HG02840 (cell line): Measurements from ENCODE around the gene PEG3.

ENCODE experiments used
- ATAC-seq: cut with Tn5 transposase; IDR thresholded peaks from one replicate; pipeline ENCODE4 v1.9.1; 2021; ENCODE audit warnings: mild to moderate bottlenecking, moderate library complexity, moderate number of reproducible peaks; ENCODE audit not compliant: unreplicated experiment, low FRiP score

Gene PEG3

GRCh38 chr19:56811480-56811879 is 29.0 kb downstream of the PEG3 start:
- no peak for ATAC-seq

GRCh38 chr19:56810260-56810659 is 30.3 kb downstream of the PEG3 start:
- no peak for ATAC-seq

GRCh38 chr19:56808717-56809392 is 31.7 kb downstream of the PEG3 start:
- ATAC-seq: no peak

GRCh38 chr19:56806639-56807038 is 33.9 kb downstream of the PEG3 start:
- no peak for ATAC-seq
